Measurements from ENCODE around the gene EPHA4. TPM values are rescaled to one million over a fixed set of nuclear protein-coding genes. Genes with fewer than 3 reads are reported as not detected.

Gene EPHA4
- total RNA-seq, 1 experiment from 2014 or later: 3.2 TPM

GRCh38 chr2:221431477-221431876, 140.6 kb downstream of the EPHA4 start:
- intact Hi-C loops (cut with micrococcal nuclease; ENCODE audit: unreplicated experiment): loop anchor here (5.0 kb wide), 1 partner anchor 141 kb away; the partner anchor contains the start of gene EPHA4
- Mint-ChIP-seq H3K36me3 (ENCODE audit: insufficient read depth, unreplicated experiment) (no peaks in the 10 kb centered on the region), H3K4me1 (ENCODE audit: low read depth, unreplicated experiment) (peaks cover 24% of the 10 kb centered on the region), H3K9me3 (ENCODE audit: low read depth, unreplicated experiment) (no peaks in the 10 kb centered on the region), H3K4me3 (ENCODE audit: low read depth, unreplicated experiment) (no peak overlapping the region), H3K27ac (ENCODE audit: unreplicated experiment) (no peak overlapping the region), H3K27me3 (ENCODE audit: unreplicated experiment) (no peaks in the 10 kb centered on the region)
- TF ChIP-seq CTCF (IDR thresholded peaks at IDR 0.05; ENCODE audit: unreplicated experiment): no peak
- no TSS peak for BruUV-seq (replicated peaks)
- no peak for DNase-seq
- CTCF ChIA-PET: no interaction called here

GRCh38 chr2:221429741-221430491, 142.2 kb downstream of the EPHA4 start:
- no peaks in the 10 kb centered on the region for H3K27me3 Mint-ChIP-seq (ENCODE audit: unreplicated experiment)
- no peak overlapping the region for H3K4me3 Mint-ChIP-seq (ENCODE audit: low read depth, unreplicated experiment)
- no peak for DNase-seq
- H3K27ac Mint-ChIP-seq (ENCODE audit: unreplicated experiment): no peak overlapping the region
- H3K4me1 Mint-ChIP-seq (ENCODE audit: low read depth, unreplicated experiment): peaks cover 21% of the 10 kb centered on the region
- no peaks in the 10 kb centered on the region for H3K9me3 Mint-ChIP-seq (ENCODE audit: low read depth, unreplicated experiment)
- no TSS peak for BruUV-seq (replicated peaks)
- H3K36me3 Mint-ChIP-seq (ENCODE audit: insufficient read depth, unreplicated experiment): no peaks in the 10 kb centered on the region
- CTCF ChIA-PET: no interaction called here
- TF ChIP-seq CTCF (IDR thresholded peaks at IDR 0.05; ENCODE audit: unreplicated experiment): no peak
- intact Hi-C loops (cut with micrococcal nuclease; ENCODE audit: unreplicated experiment): loop anchor here (5.0 kb wide), 1 partner anchor 142 kb away; the partner anchor contains the start of gene EPHA4

- intact Hi-C loops (cut with micrococcal nuclease; ENCODE audit: unreplicated experiment): no loop called here
- CTCF ChIA-PET: no interaction called here
- no peak for TF ChIP-seq CTCF (IDR thresholded peaks at IDR 0.05; ENCODE audit: unreplicated experiment)
- no peak overlapping the region for H3K27ac Mint-ChIP-seq (ENCODE audit: unreplicated experiment)
- no peaks in the 10 kb centered on the region for H3K27me3 Mint-ChIP-seq (ENCODE audit: unreplicated experiment)
- peaks cover 11% of the 10 kb centered on the region for H3K4me1 Mint-ChIP-seq (ENCODE audit: low read depth, unreplicated experiment)
- BruUV-seq (replicated peaks): no TSS peak
- DNase-seq: no peak
- no peak overlapping the region for H3K4me3 Mint-ChIP-seq (ENCODE audit: low read depth, unreplicated experiment)
- no peaks in the 10 kb centered on the region for H3K36me3 Mint-ChIP-seq (ENCODE audit: insufficient read depth, unreplicated experiment)
- H3K9me3 Mint-ChIP-seq (ENCODE audit: low read depth, unreplicated experiment): no peaks in the 10 kb centered on the region
These were observed 143.2 kb downstream of the EPHA4 start for GRCh38 chr2:221428896-221429295.

GRCh38 chr2:221426929-221427328, 145.2 kb downstream of the EPHA4 start:
- Mint-ChIP-seq H3K36me3 (ENCODE audit: insufficient read depth, unreplicated experiment) (no peaks in the 10 kb centered on the region), H3K4me3 (ENCODE audit: low read depth, unreplicated experiment) (no peak overlapping the region), H3K9me3 (ENCODE audit: low read depth, unreplicated experiment) (no peaks in the 10 kb centered on the region), H3K4me1 (ENCODE audit: low read depth, unreplicated experiment) (peaks cover 8% of the 10 kb centered on the region), H3K27me3 (ENCODE audit: unreplicated experiment) (no peaks in the 10 kb centered on the region), H3K27ac (ENCODE audit: unreplicated experiment) (no peak overlapping the region)
- no peak for TF ChIP-seq CTCF (IDR thresholded peaks at IDR 0.05; ENCODE audit: unreplicated experiment)
- DNase-seq: no peak
- no TSS peak for BruUV-seq (replicated peaks)
- intact Hi-C loops (cut with micrococcal nuclease; ENCODE audit: unreplicated experiment): no loop called here
- CTCF ChIA-PET: no interaction called here
